Adrenal gland (tissue), 5 donors: ENCODE results near the gene DNAH9.

Experiments
- POLR2A ChIP-seq, 2 donors: fragments of 450-650 bp; IDR thresholded peaks; one replicate each; pipeline ENCODE4 v1.6.1; 2017; ENCODE audit warnings: antibody characterized with exemption in 2 of 2, mild to moderate bottlenecking in 2 of 2, moderate library complexity in 1 of 2
- TF ChIP-seq, protein P1 (sequence below), 6 experiments: fragments of 450-650 bp in 4 of 6; fragments of 200-600 bp in 2 of 6; sonication (generic) in 1 of 6; IDR thresholded peaks; 1 replicate in 5 of 6; 2 replicates in 1 of 6; pipeline versions ENCODE4 v1.5.1 to v1.8.0; 2016 to 2021; ENCODE audit warnings: antibody characterized with exemption in 6 of 6, mild to moderate bottlenecking in 2 of 6, moderate library complexity in 1 of 6
- donor health status: DM: no; HTN: no; CAD: no.

DNA sequence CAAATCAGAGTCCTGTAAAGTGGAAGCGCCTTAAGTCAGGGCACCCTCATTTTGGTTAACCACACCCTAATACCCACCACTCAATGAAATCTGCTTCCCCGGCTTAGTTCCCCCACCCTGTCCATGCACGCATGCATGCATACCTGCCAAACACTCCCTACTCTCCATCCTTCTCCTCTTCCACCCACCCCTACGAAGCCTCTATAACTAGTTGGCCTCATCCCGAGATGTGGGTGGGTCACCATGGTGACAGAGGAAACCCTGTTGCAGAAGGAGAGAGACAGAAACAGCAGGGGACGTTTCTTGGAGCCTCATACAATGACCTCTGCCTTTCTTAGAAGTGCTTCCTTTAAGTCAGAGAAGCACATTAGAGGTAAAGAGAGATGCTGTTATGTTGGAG lies 46.8 kb upstream of the DNAH9 start:
- no peak for TF ChIP-seq POLR2A (IDR thresholded peaks at IDR 0.05)
- TF ChIP-seq, protein P1, sequence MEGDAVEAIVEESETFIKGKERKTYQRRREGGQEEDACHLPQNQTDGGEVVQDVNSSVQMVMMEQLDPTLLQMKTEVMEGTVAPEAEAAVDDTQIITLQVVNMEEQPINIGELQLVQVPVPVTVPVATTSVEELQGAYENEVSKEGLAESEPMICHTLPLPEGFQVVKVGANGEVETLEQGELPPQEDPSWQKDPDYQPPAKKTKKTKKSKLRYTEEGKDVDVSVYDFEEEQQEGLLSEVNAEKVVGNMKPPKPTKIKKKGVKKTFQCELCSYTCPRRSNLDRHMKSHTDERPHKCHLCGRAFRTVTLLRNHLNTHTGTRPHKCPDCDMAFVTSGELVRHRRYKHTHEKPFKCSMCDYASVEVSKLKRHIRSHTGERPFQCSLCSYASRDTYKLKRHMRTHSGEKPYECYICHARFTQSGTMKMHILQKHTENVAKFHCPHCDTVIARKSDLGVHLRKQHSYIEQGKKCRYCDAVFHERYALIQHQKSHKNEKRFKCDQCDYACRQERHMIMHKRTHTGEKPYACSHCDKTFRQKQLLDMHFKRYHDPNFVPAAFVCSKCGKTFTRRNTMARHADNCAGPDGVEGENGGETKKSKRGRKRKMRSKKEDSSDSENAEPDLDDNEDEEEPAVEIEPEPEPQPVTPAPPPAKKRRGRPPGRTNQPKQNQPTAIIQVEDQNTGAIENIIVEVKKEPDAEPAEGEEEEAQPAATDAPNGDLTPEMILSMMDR (IDR thresholded peaks at IDR 0.05): no peak
